GM12872 (cell line): ENCODE data around the gene GFI1B.

ENCODE experiments used
- CTCF ChIP-seq: IDR thresholded peaks from 3 replicates; pipeline ENCODE4 v1.5.1; 2011; ENCODE audit warnings: low read depth, mild to moderate bottlenecking, low read length, moderate library complexity; ENCODE audit not compliant: insufficient read depth

GFI1B gene

GRCh38 chr9:132949709-132950108 lies 28.8 kb upstream of the GFI1B start:
- no peak for TF ChIP-seq CTCF

- TF ChIP-seq CTCF, result no peak
Measured at GRCh38 chr9:132955123-132955522, 23.4 kb upstream of the GFI1B start.

GRCh38 chr9:132955768-132956167 lies 22.7 kb upstream of the GFI1B start:
- no peak for TF ChIP-seq CTCF

- TF ChIP-seq CTCF, result no peak
Measured at GRCh38 chr9:132957805-132958204, 20.7 kb upstream of the GFI1B start.

GRCh38 chr9:132961002-132961401 lies 17.5 kb upstream of the GFI1B start:
- TF ChIP-seq CTCF, result no peak

GRCh38 chr9:132965478-132965877 lies 13.0 kb upstream of the GFI1B start:
- no peak for TF ChIP-seq CTCF

- TF ChIP-seq CTCF, result no peak
Measured at GRCh38 chr9:132969783-132970182, 8.7 kb upstream of the GFI1B start.
